Measurements from ENCODE around the gene SOX6. TPM values are rescaled to one million over a fixed set of nuclear protein-coding genes. Genes with fewer than 3 reads are reported as not detected.

SOX6 gene
- total RNA-seq, 1 experiment from 2014 or later = not detected

- Mint-ChIP-seq H3K27me3 (ENCODE audit: low read depth) (peaks cover 3% of the 10 kb centered on the region; the same call in 1 of the 2 replicates), H3K27ac (no peak overlapping the region), H3K4me3 (no peak overlapping the region), H3K36me3 (ENCODE audit: insufficient read depth in 1 of 3, low read depth in 3 of 3) (no peaks in the 10 kb centered on the region), H3K4me1 (no peaks in the 10 kb centered on the region), H3K9me3 (no peaks in the 10 kb centered on the region)
- no peak overlapping the region for H2BK20ac ChIP-seq (ENCODE audit: low read depth, low read length, poor library complexity, severe bottlenecking)
- H3K9me3 ChIP-seq (ENCODE audit: control insufficient read depth, low read depth, low read length) = no peaks in the 10 kb centered on the region
- H4K5ac ChIP-seq (ENCODE audit: insufficient read length, low read depth, low read length) = no peak overlapping the region
- H3K79me1 ChIP-seq (ENCODE audit: insufficient read depth, low read depth, low read length, poor library complexity, severe bottlenecking) = no peaks in the 10 kb centered on the region
- H3K23me2 ChIP-seq (ENCODE audit: insufficient read length, low read depth, low read length, poor library complexity, severe bottlenecking) = no peaks in the 10 kb centered on the region
- no peak overlapping the region for H3K23ac ChIP-seq (ENCODE audit: insufficient read length, low read depth, low read length)
- no peaks in the 10 kb centered on the region for H4K20me1 ChIP-seq (ENCODE audit: control insufficient read depth, insufficient read depth, insufficient read length)
- no peak overlapping the region for H3K4me2 ChIP-seq (ENCODE audit: insufficient read depth, insufficient read length, low read length)
- no peak overlapping the region for H4K8ac ChIP-seq (replicated peaks; ENCODE audit: insufficient read length, low read depth, low read length)
- no peaks in the 10 kb centered on the region for H3K79me2 ChIP-seq (ENCODE audit: insufficient read depth, low read length)
- no peak overlapping the region for H3K4ac ChIP-seq (ENCODE audit: low read depth, low read length)
- no peak for TF ChIP-seq CTCF (conservative IDR thresholded peaks at IDR 0.05)
- no peak overlapping the region for H2AK5ac ChIP-seq (ENCODE audit: insufficient read length, low read length)
- no CpG with 5 or more reads among the region's 7 CpGs for WGBS (ENCODE audit: extremely low coverage, insufficient read length, low lambda C conversion rate)
- H2BK12ac ChIP-seq (ENCODE audit: insufficient read length, low read depth, low read length) = no peak overlapping the region
- H3K4me1 ChIP-seq (ENCODE audit: insufficient read depth, low read length) = no peaks in the 10 kb centered on the region
- H3K9ac ChIP-seq (ENCODE audit: extremely low read depth, insufficient read length, low read length) = no peak overlapping the region
- no peak overlapping the region for H3K56ac ChIP-seq (ENCODE audit: insufficient read length, low read depth, low read length)
- H3K27ac ChIP-seq (ENCODE audit: insufficient read length, low read depth, low read length) = no peak overlapping the region
- no peak overlapping the region for H2BK15ac ChIP-seq (ENCODE audit: low read depth, low read length)
- H4K91ac ChIP-seq (ENCODE audit: insufficient read length, low read depth, low read length) = no peak overlapping the region
- no peak overlapping the region for H3T11ph ChIP-seq (ENCODE audit: low read length)
- no peak for DNase-seq
- H2BK120ac ChIP-seq (ENCODE audit: low read depth, low read length, poor library complexity, severe bottlenecking) = no peak overlapping the region
- H2AFZ ChIP-seq (ENCODE audit: low read length) = no peak overlapping the region
- no peaks in the 10 kb centered on the region for H3K27me3 ChIP-seq (ENCODE audit: insufficient read depth, low read length)
- H3K14ac ChIP-seq (ENCODE audit: insufficient read depth, low read length) = no peak overlapping the region
- H3K18ac ChIP-seq (ENCODE audit: insufficient read length, low read depth, low read length) = no peak overlapping the region
- H2BK5ac ChIP-seq (ENCODE audit: insufficient read length, low read length) = no peak overlapping the region
Measured at GRCh38 chr11:15976433-15977045, 379.8 kb downstream of the SOX6 start.
